COLO668 (cell line): Measurements from ENCODE around the gene PAK1.

ENCODE experiments used
- DNase-seq: peaks from one replicate; lab custom pipeline; 2025; ENCODE audit not compliant: unreplicated experiment; lab: John Stamatoyannopoulos, UW

The PAK1 gene

DNA sequence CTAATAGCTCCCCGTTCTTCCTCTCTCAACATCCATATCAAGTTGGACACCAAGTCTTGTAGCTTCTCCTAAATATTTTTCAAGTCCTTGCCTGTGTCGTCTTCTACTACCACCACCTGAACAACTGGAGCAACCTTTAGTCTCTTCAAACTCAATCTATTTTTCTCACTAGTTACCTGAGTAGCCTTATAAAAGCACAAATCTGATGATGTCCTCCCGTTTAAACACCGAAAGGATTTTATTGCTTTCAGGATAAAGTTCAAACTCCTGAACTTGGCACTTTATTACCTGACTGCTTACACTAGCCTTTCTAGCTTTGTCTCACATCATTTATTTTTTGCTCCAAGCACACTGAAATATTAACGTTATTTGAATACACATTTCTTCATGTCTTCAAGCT, 1.3 kb upstream of the PAK1 start:
- no peak for DNase-seq

DNA sequence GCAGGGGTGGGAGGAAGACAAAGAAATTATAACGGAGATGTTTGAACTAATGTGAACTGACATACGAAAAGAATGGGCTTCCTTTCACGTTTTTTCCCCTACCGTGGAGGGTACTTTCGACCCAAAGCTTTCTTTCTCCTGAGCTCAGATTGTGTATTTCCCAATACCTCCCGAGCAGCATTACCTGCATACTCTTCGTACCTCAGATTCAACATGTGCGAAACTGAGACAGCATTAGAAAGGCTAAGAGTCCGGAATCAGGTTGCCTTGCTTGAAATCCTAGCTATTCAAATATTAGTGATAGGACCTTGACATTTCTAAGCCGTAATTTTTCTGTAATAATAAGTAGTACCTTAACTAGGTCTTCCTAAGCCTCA, 778 bp upstream of the PAK1 start:
- DNase-seq: no peak

DNA sequence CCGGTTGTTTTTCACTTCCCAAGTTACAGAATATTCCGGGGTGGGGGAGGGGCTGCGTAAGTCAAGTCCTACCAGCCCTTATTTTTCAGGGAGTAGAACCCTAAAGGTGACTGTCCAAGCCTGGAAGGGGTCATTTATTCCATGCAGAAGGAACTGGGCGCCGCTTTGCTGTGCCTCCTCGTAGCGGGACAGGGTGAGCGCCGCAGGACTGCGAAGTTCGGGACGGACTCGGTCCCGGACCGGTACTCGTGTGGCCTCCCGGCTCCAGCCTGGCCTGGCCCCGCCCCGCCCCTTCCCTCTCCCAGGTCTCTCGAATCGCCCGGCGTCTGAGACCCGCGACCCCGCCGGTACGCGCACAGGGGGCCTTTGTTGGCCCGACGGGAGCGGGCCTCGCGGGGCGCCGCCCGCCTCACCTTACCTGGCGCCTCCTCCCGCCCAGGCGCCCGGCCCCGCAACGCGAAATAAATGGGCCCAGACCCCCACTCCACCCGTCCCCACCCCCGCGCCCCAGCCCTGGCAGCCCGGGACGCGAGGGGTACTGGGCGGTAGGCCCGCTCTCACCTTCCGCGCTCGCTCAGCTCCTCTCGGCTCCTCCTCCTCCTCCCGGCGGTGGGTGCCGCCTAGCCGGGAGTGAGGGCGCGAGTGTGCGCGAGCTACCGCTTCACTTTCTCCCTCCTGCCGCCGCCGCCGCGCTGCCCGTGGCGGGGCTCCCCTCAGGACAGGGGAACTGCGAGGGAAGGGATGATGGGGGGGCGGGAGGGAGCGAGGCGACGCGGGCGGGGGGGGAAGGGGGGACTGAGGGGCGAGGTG, 698 bp downstream of the PAK1 start:
- DNase-seq: peak; percentile 71

DNA sequence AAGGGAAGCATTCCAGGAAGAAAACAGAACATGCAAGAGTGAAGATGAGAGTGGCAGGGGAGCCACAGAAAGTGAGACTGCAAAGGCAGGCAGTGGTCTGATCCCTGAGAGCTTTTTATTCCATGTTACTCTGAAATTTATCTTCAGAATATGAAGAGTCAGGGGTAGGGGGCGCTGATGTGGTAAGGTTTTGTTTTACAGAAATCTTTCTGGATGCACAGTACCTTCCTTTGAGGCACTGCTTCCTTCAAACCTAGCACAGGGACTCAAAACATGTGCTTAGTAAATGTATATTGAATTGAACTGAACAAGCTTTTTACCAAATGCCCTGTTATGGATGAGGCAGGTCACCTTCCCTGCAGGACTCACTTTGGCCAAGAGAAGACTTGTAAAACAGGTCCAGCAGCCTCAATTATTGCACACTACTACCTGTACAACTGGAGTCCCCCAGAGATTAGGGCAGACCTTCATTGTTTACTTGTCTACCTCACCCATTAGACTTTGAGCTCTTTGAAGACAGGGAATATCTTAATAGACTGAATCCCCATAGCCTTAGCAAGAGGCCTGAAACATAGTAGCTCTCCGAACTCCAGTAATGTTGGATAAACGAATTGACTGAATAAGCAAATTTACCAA, 2.2 kb downstream of the PAK1 start:
- DNase-seq: peak; percentile 19

DNA sequence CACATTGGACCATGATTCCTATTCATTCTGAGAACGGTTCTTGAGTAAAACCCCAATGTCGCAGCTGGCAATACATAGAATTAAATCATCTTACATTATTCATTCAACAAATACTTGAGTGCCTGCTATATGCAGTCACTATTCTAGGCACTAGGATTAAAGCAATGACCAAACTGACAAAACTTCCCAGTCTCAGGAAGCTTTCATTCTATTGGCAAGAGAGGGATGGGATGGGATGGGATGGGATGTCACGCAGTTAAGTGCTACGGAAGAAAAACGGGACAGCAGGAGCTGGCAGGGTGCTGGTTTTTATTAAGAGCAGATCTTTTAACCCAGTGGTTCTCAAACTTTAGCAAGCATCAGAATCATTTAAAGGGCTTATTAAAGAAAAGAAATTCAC, 2.9 kb downstream of the PAK1 start:
- DNase-seq: no peak

DNA sequence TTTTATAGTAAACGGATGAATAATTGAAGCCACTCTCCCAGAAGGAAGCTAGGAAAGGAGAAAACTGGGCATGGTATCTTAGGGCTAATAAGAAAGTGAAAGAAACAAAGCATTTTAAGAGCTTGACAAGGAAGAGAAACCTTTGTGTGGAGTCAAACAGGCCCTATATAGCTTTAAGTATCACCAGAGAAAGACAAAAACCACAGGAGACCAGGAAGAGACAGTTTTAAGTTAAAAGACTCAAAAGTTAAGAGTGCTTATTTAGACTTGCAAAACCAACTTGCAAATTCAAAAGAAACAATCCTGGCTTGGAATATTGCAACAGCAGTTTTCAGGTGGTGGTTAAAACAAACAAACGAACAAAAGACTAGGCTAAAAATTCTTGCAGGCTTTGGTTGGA, 3.4 kb downstream of the PAK1 start:
- no peak for DNase-seq

DNA sequence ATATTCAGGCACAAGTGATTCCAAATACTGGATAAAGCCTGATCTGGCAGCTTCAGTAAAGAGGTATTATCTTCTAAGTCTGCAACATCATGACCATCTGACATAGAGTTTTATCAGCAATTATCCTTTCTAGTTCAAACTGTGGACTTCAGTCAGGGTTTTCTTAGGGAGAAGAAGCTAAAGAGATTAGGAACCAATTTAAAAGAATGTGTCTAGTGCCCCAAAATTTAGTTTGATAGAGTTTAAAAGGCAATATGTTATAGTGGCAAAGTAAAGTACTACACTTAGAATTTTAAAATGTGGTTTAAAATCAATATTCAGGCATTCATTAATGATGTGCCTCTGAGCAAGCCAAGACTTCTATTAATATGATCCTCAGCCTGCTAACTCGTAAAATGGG, 5.4 kb downstream of the PAK1 start:
- DNase-seq: no peak

DNA sequence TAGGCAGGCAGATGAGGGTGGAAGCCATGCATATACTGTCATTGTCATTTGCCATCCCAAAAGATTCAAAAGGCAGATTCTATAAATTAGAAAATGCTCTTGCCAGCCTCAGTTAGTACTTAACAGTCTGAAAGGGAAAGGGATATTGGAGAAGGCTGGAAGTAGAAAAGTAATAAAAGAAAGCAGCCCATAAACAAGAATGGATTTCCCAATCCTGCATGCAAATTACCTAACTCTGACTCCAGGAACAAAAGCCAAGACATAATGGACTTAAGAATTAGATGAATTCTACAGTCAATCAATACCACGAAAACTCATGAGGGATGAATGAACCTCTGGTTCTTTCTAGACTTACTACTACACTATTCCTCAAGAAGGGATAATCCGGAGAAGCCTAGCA, 5.9 kb downstream of the PAK1 start:
- DNase-seq: no peak

DNA sequence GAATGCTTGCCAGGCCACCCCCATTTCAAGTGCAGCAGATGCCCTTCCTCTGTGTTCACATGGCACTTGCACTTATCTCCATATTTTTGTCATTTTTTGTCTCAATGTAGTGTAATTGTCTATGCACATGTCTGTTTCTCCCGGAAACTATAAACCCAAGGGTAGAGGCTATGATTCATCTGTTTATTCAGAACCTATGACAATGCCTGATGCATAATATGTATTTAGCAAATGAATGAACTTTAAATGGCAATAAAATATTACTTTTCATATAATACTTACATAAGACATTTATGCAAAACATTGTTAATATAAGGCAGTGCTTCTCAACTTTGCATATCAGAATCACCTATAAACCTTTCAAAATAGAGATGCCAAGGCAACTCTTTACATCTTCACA, 6.7 kb downstream of the PAK1 start:
- DNase-seq: no peak

DNA sequence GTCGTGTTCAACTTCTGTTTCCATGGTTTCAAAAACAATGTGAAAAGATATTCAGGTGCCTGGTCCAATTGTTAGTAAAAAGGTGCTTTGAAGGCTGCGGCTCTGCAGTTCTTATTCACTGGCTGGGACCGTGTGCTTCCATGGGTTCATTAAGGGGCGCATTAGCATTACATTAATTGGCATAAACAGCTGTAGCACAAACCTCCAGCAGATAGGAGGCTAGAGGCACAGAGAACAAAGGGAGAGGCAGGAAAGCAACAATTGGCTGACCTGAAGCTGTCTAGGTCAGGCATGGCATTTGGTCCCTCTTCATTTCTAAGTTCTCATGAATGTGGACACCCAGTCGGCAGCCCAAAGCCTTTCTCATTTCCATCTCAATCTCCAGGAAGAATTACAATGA, 16.6 kb downstream of the PAK1 start:
- no peak for DNase-seq

DNA sequence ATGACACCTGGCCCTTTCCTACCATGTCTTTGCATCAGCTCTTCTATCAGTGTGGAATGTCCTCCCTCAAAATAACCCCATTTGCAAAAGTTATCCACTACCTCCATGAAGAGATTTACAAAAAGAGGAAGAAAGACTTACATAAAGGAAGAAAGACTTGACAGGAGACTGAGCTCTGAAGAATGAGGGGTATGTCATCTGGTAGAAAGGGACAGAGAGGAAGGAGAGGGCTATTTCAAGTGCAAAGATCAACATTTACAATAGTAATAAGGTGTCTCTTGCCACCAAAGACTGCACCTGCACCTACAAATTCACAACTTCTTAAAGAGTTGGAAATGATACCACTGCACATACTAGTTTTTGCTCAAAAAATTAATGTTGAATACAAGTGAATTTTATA, 18.2 kb downstream of the PAK1 start:
- DNase-seq: no peak

DNA sequence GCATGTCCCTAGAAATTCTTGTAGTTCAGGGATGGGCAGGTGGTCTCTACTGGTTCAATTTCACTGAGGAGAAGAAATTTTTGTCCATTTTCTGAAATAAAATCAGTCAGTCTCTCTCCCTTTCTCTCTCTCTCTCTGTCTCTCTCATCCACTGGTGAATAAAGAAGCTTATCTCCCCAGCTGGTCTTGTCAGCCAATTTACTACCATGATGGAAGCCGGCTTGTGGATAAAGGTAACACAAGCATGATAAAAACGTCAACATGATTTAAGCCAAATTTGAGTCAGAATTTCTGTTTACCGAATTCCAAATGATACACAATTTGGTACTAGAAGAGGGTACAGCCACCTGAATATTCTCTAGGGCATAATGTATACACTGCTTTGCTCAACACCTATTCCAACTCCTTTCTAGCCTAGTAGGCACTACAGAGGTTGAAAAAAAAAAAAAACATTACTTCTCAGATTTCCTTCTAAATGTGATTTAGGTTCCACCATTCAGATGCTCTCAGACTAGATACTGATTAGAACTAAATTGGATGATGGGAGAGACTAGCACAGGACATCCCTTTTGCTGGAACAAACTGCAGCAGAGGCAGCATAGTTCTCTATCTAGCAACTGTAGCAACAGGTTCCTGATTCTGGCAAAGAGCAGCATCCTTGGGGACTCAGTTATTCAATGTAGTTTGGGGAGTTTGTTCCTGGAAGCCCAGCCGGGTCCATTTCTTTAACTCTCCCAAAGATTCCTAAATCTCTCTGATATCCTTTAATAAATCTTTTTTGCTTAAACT, 18.8 kb downstream of the PAK1 start:
- no peak for DNase-seq

DNA sequence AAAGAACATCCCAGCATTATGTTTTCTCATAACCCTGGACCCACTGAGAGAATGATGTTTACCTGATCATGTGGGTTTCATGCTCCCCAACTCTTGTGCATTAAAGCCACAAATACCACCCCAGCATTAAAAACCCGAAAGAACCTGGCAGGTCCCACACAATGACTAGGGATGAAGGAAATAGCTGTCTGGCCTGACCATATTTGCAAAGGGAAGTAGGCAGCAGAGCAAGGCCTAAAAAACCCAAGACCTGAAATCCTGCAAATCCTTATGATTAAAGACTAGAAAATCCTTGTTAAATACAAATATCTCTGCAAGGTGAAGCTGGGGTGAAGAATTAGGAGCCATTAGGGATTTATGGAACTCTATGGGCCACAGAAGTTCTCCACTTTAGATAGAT, 23.7 kb downstream of the PAK1 start:
- no peak for DNase-seq

DNA sequence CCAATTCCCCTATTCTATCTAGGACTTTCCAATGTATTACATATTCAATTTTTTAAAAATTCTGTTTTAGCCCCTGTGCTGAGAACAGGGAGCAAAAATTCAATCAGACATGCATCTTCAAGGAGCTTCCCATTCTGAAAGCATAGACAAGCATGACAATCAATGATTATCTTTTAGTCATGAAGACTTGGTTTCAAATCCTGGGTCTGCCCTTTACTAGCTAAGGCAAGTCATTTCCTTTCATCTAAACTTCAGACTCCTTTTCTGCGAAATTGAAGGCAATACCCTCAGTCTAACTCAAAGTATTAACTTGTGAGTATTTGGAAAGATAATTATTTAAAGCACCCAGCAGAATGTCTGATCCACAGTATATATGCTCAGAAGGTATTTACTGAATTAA, 24.1 kb downstream of the PAK1 start:
- DNase-seq: no peak

DNA sequence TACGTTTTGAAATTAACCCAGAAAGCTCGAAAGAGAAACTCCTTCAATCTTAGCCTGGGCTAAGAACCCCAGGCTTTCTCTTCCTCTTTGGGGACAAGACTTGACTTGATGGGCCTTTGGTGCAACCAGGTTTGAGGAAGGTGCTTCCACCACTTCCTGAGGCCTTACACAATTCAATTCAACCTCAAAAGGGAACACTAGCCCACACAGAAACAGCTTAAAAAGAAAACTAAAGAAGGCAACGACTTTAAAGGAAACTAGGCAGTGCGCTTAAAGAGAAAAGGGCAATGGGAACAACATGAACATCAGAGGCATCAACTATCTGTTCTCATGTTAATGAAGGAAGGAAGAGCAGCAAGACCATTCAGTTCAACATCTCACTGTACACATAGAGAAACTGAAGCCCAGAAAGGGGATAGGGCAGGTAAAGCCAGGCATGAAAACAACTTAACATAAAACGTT, 24.8 kb downstream of the PAK1 start:
- DNase-seq: no peak

DNA sequence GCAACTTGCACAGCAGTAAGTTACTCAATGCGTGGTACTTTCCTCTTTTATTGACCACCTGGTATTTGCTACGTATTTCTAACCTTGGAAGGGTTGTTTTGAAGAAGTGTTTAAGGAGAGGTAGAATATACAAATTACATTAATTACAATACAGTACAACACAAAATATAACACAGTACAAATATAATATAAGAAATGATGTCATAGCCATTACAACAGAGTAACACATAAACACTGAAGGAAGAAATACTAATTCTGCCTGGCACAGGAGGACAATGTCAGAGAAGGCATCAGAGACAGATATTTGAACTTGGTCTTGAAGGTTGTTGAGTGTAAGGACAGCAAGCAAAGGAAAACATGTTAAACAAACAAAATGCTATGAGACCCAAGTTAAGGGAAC, 25.6 kb downstream of the PAK1 start:
- no peak for DNase-seq

DNA sequence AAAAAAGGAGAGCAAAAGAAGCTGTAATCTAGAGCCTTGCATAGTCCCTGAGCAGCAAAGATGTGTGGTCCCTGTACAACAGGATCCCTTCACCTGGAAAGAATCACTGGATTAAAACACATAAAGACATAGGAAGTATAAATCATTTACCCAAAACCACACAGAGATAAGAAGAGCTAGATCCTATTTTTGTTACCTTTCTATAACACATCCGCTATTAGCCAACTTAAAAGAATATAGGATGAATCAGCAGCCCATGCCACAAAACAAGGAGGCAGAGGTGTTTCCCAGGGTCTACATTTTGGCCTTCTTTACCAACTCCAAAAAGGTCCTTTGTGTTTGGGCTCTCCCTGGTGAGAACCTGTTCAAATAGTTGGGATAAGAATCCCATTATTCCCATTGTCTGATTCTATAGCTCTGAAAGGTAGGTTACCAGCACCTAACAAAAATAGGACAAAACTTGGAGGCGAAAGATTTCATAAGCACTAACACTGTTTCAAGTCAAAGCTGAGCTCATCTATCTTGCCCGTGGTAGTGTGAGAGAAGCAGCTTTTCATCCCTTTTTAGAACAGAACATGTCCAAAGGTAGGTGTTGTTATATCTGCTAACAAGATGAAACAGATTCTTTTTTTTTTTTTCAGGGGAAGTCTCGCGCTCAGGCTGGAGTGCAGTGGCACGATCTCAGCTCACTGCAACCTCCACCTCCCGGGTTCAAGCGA, 26.8 kb downstream of the PAK1 start:
- no peak for DNase-seq

DNA sequence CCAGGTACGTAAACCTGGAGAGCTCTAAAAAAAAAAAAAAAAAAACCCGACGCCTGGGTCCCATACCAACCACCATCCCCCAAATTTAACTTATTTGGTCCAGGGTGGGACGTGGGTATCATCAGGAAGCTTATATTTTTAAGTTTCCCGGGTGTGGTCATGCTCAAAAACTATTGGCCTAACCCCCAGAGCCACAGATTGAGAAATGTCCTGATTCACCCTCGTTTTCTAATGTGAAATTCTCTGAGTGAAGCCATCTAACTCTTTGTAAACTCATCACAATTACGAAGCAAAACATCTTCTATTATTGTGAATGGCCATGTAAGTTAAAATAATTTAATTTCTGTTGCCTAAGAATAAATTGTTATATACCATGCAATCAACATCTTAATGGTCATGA, 29.6 kb downstream of the PAK1 start:
- DNase-seq: no peak

DNA sequence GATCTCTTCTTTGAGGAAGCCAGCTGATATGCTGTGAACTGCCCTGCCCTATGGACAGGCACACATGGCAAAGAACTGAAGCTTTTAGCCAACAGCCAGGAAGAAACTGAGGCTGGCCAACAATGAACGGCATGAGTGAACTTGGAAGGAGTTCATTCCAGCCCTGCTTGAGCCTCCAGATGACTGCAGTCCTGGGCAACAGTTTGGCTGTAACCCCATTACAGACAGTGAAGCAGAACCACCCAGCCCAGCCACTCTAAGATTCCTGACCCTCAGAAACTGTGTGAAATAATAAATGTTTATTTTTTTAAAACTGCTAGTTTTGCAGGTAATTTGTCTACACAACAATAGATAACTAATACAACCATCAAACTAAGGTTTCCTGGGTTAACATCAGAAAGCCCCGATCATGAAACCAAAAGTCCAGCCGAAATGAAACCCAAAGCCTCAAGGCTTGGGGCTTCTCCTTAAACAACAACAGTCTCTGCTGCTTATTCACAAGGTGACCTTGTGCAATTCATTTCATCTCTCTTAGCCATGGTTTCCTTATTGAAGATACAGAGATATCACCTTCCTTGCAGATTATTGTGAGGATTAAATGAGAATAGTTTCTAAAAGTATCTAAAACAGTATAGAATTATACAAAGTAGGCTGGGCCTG, 31.4 kb downstream of the PAK1 start:
- no peak for DNase-seq

DNA sequence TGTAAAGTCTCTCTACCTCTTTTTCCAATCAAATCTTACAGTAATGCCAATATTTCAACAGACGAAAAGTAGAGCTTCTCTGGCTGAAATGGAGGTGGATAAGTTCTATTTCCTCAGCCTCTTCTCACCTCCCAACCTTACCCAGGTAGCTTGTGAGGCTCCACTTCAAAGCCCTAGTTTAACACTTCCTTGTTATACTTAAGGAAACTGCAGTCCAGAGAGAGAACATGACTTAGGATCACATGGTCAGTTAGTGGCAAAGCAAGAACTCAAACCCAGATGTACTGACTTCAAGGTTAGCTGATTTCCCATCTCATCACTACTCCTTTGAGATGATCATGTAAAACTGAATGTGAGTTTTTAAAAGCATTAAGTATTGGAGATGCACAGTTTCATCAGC, 32.5 kb downstream of the PAK1 start:
- DNase-seq: no peak

DNA sequence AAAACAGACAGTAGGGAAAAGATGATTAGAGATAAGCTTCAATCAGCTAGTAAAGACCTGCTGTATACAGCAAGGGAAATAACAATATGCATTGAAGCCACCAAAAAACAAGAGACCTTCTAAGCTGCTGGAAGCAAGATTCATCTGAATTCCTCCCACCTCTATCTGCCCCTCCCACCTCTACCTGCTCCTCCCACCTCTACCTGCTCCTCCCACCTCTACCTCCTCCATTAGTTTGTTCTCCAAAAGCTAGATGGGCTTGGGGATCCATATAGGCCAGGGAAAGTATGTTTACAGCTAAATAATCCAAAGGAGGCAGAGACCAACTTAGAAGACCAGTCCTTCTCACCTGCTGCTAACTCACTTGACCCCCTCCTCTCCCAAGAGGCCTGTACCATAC, 33.2 kb downstream of the PAK1 start:
- DNase-seq: no peak
